Skin epidermis (tissue), 12 donors: Measurements from ENCODE around the gene WDR83.
"Not testable (repeated sequence)": the region's sequence is repeated elsewhere in the genome, so short reads cannot be mapped to it uniquely, and the experiment has no call there.

Experiments used
- H3K27ac ChIP-seq, 21 experiments: fragments of 200-600 bp; sonication (generic) in 11 of 21; one replicate each; pipeline ENCODE4 v1.5.0; 2020; ENCODE audit warnings: mild to moderate bottlenecking in 3 of 21, inconsistent platforms in 2 of 21, moderate library complexity in 2 of 21
- H3K4me3 ChIP-seq, 7 experiments: fragments of 200-600 bp; sonication (generic) in 2 of 7; one replicate each; pipeline ENCODE4 v1.5.0; 2020; ENCODE audit warnings: inconsistent platforms in 2 of 7, mild to moderate bottlenecking in 2 of 7, moderate library complexity in 1 of 7

Gene WDR83, protein sequence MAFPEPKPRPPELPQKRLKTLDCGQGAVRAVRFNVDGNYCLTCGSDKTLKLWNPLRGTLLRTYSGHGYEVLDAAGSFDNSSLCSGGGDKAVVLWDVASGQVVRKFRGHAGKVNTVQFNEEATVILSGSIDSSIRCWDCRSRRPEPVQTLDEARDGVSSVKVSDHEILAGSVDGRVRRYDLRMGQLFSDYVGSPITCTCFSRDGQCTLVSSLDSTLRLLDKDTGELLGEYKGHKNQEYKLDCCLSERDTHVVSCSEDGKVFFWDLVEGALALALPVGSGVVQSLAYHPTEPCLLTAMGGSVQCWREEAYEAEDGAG

DNA sequence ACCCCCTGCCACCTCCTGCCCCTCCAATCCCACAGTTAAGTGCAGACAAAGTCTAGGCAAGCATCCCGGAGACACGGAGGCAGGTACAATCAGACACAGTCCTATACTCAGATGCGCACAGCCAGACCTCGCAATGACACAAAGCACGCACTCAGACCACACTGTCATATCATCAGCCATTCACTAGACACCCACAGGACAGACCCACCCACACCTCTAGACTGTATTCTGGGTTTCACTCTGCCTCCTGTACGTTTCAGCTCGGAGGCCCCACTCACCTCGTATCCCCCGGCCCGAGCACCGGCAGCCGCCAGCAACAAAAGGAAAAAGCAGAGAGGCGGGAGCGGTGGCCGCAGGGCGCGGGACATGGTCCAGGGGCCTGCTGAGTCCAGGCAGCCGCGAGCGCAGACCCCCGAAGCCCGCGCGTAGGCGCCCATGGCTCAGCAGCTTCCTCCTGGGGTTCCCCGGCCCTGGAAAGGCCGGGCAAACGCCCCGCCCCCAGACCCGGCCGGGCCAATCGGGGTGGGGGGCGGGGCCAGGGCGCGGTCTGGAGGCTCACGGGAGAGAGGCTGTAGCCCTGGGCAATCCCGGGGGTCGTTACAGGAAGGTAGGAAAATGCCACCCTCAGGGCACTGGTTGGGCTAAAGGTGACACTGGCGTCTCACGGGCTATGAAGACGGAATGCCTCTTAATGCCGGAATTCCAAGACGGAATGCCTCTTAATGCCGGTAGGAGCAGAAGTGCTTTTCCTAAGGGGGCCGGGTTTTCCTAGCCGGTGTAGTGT, at the start of gene WDR83, which contains the start of gene MAN2B1:
TSS of gene WDR83 (plus strand) at position 543 of the 784 bp plus-strand sequence. CDS start 2,984 bp downstream, outside the sequence.
TSS of gene MAN2B1 (minus strand) at position 478 of the 784 bp plus-strand sequence. CDS start at position 437, 41 bp downstream.
- H3K27ac ChIP-seq = peak within 1 kb of the TSS; percentile 35 to 99 (median 79)
- peak within 1 kb of the TSS; percentile 52 to 80 (median 63) for H3K4me3 ChIP-seq

DNA sequence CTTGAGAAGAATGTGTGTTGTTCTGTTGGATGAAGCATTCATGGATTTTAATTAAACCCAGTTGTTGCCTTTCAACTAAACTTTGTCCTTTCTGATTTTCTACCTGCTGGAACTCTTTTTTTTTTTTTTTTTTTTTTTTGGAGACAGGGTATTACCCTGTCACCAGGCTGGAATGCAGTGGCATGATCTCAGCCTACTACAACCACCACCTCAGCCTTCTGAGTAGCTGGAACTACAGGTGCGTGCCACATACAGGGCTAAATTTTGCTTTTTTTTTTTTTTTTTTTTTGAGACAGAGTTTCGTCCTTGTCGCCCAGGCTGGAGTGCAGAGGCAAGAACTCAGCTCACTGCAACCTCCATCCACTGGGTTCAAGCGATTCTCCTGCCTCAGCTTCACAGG, 49.0 kb upstream of the WDR83 start:
- no peak overlapping the region for H3K27ac ChIP-seq
- H3K4me3 ChIP-seq = no peak overlapping the region

DNA sequence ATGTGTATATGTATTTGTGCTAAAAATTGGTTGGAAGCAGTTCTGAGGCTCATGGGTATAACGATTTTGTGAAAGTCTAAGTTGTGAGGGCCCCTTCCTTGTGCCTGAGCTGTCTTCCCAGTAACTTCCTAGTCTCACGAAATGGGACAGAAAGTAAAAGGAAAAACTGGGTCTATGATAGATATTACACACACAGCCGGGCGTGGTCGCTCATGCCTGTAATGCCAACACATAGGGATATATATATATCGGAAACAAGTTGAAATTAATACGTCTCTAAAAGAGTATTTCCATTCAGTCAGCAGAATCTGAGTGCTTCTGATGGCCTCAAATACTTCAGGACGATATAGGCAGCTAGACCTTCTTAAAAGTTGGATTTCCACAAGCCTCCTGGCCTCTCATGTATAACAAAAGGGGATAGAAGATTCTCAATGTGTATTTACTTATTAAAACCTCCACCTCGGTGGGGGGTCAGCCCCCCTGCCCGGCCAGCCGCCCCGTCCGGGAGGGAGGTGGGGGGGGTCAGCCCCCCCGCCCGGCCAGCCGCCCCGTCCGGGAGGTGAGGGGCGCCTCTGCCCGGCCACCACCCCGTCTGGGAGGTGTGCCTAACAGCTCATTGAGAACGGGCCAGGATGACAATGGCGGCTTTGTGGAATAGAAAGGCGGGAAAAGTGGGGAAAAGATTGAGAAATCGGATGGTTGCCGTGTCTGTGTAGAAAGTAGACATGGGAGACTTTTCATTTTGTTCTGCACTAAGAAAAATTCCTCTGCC, 45.2 kb upstream of the WDR83 start:
- not testable (repeated sequence) for H3K27ac ChIP-seq, H3K4me3 ChIP-seq

DNA sequence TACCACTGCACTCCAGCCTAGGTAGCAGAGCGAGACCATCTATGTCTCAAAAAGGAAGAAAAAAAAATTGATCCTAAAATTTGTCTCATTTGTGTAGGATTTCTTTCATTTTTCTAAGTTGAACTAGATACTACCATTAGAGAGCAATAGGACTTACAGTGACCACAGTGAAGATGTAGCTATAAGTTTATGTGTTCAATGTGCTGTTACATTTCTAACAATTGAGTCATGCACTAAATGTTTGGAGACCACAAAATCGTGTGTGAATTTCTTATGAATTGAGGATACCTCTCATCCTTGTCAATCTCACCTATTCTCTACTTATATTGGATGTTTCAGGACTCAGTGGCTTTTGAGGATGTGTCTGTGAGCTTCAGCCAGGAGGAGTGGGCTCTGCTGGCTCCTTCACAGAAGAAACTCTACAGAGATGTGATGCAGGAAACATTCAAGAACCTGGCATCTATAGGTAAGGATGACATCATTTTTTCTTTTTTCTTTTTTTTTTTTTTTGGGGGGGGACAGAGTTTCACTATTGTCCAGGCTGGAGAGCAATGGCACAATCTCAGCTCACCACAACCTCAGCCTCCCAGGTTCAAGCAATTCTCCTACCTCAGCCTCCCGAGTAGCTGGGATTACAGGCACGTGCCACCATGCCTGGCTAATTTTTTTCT, 43.1 kb upstream of the WDR83 start:
- H3K27ac ChIP-seq = no peak overlapping the region
- no peak overlapping the region for H3K4me3 ChIP-seq

DNA sequence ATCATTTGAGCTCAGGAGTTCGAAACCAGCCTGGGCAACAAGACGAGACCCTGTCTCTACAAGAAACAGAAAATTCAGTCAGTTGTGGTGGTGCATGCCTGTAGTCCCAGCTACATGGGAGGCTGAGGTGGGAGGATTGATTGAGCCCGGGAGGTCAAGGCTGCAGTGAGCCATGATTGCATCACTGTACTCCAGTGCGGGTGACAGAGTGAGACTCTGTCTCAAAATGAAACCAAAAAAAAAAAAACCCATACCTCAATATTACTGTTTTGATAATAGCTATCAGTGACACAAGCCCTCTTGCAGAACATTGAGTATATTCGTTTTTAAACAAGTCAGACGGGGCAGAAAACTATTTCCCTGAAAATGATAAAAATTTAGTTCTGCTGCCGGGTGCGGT, 39.6 kb upstream of the WDR83 start:
- no peak overlapping the region for H3K27ac ChIP-seq

DNA sequence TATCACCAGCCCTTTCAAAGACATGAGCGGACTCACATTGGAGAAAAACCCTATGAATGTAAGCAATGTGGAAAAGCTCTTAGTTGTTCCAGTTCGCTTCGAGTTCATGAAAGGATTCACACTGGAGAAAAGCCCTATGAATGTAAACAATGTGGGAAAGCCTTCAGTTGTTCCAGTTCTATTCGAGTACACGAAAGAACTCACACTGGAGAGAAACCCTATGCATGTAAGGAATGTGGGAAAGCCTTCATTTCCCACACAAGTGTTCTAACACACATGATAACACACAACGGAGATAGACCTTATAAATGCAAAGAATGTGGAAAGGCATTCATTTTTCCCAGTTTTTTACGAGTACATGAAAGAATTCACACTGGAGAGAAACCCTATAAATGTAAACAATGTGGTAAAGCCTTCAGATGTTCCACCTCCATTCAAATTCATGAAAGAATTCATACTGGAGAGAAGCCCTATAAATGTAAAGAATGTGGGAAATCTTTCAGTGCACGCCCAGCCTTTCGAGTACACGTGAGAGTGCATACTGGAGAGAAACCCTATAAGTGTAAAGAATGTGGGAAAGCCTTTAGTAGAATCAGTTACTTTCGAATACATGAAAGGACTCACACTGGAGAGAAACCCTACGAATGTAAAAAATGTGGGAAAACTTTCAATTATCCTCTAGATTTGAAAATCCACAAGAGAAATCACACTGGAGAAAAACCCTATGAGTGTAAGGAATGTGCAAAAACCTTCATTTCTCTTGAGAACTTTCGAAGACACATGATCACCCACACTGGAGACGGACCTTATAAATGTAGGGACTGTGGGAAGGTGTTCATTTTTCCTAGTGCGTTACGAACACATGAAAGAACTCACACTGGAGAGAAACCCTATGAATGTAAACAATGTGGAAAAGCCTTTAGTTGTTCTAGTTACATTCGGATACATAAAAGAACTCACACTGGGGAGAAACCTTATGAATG, 38.3 kb upstream of the WDR83 start:
- Histone ChIP-seq H3K4me3 (no peak overlapping the region), H3K27ac (no peak overlapping the region)

More for the DNA sequence above, 39.6 kb upstream of the WDR83 start:
- no peak overlapping the region for H3K4me3 ChIP-seq

DNA sequence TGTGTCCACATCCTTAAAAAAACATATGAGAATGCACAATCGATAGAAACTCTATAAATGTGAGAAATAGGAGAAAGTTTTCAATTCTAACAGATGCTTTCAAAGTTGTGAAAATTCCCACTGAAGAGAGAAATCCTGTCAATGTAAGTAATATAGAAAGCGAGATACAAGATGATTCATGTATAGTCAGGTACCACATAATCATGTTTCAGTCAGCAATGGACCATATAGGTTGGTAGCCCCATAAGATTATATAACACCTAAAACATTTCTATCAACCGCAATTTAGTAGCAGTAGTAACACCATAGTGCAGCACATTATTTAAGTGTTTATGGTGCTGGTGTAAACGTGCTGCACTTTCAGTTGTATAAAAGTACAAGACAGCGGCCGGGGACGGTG, 37.4 kb upstream of the WDR83 start:
- H3K4me3 ChIP-seq = no peak overlapping the region
- no peak overlapping the region for H3K27ac ChIP-seq

DNA sequence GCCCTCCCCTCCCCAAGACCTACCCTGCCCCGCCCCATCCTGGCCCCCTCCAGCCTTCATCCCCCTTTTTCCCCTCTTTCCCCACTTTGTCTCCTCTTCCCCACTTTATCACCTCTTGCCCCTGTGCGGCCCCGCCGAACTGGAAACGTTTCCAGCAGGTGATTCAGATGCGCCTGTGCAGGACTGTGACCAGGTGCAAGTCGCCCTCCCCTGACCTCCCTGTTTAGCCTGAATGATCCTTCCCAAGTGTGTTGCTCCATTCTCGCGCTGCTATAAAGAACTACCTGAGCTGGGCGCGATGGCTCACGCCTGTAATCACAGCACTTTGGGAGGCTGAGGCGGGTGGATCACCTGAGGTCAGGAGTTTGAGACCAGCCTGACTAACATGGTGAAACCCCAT, 30.0 kb upstream of the WDR83 start:
- Histone ChIP-seq H3K4me3 (no peak overlapping the region), H3K27ac (no peak overlapping the region)

DNA sequence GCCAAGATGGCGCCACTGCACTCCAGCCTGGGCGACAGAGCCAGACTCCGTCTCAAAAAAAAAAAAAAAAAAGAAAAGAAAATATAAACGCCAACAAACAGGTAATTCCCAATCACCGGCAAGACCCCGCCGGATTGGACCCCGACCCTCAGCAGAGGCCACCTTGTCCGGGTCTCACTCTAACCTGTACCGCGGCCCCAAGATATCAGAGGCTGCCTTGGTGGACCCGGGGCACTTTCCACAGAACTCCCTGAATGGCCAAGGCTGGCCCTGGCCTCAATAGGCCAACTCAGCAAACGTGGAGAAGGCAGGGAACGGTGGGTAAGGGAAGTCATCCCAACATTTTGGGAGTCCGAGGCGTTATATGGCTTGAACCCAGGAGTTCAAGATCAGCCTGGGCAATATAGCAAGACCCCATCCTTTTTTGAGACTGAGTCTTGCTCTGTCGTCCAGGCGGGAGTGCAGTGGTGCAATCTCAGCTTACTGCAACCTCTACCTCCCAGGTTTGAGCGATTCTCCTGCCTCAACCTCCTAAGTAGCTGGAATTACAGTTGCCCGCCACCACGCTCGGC, 27.9 kb upstream of the WDR83 start:
- no peak overlapping the region for H3K4me3 ChIP-seq
- no peak overlapping the region for H3K27ac ChIP-seq

DNA sequence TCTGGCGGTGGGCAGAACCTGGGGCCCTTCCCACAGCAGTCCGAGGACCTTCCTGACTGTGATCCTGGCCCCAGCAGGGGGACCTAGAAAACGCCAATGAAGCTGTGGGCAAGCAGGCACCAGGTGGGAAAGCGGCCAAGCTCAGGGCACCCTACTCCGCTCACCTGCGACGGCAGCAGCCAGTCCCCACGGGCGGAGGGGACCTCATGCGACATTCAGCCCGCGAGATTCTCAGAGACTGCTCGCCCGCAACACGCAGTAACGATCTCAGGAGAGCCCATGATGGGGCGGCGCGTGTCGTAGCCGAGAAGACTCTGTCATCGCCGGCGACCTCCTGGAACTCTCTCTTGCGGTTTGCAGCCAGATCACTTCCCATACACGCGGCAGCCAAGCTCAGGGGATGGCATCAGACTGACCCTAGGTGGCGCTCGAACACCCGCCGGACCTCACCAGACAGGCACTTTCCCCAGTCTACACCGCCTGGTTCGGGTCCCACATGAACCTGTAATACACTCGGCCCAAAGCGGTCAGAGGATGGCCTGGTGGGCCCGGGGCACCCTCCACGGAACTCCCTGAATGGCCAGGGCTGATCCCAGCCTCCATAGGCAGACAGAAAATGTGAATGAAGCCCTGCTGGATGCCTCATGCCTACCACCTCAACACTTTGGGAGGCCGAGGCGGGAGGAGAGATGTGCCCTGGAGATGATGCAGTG, 26.6 kb upstream of the WDR83 start:
- Histone ChIP-seq H3K27ac (peak overlapping the region in 3 of 21 experiments; percentile 6 to 25 (median 20)), H3K4me3 (peak overlapping the region in 1 of 7 experiments; percentile 6)

DNA sequence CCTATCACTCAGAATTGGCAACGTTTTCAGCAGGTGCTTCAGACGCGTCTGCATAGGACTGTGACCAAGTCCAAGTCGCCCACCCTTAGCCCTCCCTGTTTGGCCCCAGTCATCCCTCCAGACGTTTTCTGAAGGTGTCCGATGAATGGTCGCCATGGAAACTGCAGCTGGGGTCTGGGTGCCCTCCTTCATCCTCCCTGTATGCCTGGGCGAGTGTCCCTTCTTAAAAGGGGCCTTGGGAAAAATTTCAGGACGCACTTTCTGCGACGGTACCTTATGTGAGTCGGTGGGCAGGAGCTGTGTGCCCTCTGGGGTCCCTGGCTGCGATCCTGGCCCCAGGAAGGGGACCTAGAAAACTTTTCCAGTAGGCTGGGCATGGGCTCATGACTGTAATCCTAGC, 25.2 kb upstream of the WDR83 start:
- Histone ChIP-seq H3K4me3 (no peak overlapping the region), H3K27ac (no peak overlapping the region)

DNA sequence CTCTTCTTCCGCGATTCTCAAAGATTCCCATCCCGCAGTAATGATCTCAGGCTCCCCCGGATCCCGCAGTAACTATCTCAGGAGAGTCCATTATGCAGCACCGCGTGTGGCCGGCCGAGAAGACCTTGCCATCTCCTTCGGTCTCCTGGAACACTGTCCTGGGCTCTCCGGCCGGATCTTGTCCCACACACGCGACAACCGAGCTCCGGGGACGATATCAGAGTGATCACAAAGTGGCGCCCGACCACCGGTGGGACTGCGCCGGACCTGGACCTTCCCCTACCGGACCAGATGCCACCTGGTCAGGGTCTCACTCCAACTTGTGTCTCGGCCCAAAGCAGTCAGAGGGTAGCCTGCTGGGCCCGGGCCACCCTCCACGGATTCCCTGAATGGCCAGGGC, 24.1 kb upstream of the WDR83 start:
- H3K4me3 ChIP-seq = no peak overlapping the region

DNA sequence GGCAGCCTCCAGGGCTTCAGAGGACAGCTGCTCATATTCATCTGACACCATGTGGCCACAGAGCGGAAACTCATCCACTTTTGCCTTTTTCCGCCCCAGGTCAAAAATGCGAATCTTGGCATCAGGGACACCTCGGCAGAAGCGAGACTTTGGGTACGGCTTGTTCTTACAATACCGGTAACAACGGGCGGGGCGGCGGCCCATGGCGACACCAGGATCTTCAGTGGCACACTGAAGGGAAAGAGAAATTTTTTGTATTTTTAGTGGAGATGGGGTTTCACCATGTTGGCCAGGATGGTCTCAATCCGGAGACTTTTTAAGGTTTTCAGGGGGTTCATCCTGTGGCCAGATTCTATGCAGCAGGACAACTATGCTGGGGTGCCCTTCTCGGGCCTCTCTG, 22.9 kb upstream of the WDR83 start:
- H3K27ac ChIP-seq, H3K4me3 ChIP-seq: not testable (repeated sequence)

More for the DNA sequence above, 24.1 kb upstream of the WDR83 start:
- H3K27ac ChIP-seq = no peak overlapping the region

DNA sequence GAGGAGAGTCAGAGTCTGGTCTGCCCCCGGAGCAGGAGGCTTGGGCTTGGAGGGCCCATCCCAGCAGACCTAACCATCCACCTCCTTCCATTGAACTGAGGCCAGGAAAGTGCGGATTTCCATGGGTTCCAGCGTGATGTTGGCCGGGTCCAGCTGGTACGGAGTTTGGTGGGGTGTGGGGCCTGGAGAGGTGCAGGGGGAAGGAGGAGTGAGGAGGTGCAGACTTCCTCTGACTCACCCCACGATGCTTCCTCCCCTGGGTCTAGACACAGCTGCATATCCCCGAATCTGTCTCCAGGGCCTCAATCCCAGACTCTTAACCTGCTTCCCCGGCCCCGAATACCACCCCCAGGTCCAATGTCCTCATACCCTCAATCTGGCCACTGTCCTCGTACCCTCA, 20.1 kb upstream of the WDR83 start:
- Histone ChIP-seq H3K4me3 (no peak overlapping the region), H3K27ac (no peak overlapping the region)

DNA sequence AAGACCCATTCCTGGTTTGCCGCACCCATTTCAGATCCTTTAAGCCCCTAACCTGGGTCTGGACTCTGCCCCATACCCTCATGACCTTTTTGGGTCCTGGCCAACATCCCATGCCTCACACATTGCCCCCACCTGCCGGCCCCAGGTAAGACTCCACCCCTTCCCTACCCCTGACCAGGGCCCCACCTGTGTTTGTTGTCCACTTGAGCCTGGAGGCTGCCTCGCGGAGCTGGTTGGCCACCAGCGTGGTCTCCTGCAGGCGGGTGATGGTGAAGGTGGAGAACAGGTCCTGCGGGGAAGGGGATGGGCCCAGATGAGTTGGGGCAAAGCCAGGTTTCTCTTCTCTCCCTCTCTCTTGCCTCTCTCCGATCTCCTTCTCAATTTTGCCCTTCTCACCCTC, 19.6 kb upstream of the WDR83 start:
- Histone ChIP-seq H3K4me3 (no peak overlapping the region), H3K27ac (no peak overlapping the region)

DNA sequence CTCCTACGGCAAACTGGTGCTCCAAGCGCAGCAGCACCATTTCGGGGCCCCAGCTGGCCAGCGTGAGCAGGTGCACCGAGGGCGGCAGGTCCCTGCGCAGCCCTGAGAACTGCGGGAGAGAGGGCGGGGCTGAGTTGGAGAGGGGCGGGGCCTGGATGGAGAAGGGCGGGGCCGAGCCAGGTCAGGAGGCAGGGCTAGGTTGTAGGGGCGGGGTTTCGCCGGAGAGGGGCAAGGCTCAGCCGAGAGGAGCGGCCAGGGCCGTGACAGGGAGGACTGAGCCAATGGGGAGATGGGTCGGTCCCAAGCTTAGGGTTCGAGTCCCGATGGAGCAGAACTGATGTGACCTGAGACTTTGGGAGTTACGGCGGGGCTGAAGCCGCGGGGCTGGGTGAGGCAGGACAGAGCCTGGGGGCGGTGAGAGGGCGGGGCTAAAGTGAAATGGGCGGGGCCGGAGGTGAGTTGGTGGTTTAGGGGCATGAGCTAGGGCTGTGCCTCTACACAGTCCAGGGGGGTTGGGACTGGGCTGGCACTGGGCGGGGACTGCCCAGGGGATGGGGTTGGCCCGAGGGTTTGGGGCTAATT, 19.0 kb upstream of the WDR83 start:
- Histone ChIP-seq H3K27ac (no peak overlapping the region), H3K4me3 (peak overlapping the region in 1 of 7 experiments; percentile 14)

DNA sequence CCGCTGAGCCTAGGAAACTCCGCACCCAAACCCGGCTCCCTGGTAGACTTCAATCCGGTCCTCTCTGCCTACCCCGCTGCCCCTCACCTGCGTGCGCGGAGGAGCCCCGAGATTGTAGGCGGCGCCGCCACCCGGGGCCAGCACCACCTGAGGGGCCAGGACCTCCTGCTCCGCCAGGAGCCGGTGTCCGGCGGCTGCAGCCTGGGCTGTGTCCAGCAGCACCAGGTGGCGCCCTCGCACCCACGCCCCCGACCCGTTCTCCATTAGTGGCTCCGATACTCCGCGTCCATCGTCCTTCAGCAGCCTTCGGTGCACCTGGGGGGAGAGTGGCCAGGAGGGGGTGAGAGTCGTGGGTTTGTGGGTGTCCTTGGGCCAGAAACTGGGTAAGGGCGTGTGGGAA, 18.5 kb upstream of the WDR83 start:
- peak overlapping the region in 1 of 7 experiments; percentile 14 for H3K4me3 ChIP-seq
- no peak overlapping the region for H3K27ac ChIP-seq
